Stimulated activated CD4-positive, alpha-beta T cell treated with anti-CD3 and anti-CD28 coated beads, Interleukin-1b, Interleukin-23, amount 100 ng/mL, for 24 hours (primary cell): Measurements from ENCODE around the gene ZDHHC11B.
"Not testable (repeated sequence)": the region's sequence is repeated elsewhere in the genome, so short reads cannot be mapped to it uniquely, and the experiment has no call there.

Experiments
- DNase-seq, 4 experiments: peaks; one replicate each; pipeline ENCODE4 v3.0.0-alpha.2; 2020; ENCODE audit warnings: low read depth in 4 of 4, low spot score in 1 of 4

ZDHHC11B gene

DNA sequence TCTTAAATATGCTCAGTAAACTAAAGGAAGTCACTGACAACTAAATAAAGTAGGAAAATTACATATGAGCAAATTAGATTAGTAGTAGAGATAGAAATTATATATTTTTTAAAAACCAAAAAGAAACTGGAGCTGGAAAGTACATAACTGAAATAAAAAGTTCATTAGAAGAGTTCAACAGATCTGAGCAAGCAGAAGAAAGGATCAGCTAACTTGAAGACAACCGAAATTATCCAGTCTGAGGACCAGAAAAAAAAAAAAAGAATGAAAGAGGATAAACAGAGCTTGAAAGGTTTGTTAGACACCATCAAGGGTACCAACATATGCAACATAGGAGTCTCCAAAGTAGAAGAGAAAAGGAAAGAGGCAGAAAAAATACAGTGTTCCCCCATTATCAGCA lies 65.2 kb downstream of the ZDHHC11B start:
- not testable (repeated sequence) for DNase-seq

DNA sequence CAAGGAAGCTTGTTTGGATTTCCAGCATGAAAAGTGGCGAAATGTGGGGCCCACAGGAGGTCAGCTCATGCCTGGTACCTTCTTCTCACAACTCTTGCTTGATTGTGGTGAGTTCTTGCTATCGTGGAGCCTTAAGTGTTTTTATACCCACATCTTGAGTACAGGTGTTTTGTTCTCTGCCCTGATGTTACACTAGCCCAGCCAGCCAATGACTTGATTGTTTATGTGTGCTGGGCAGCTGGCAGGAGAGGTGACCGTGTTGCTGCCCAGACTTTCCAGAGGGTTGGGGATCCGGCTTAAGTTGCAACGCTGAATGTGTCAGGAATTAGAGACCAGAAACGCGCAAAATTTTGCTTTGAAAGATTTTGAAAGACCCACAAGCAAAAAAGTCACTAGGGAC lies 67.4 kb downstream of the ZDHHC11B start:
- no peak for DNase-seq

DNA sequence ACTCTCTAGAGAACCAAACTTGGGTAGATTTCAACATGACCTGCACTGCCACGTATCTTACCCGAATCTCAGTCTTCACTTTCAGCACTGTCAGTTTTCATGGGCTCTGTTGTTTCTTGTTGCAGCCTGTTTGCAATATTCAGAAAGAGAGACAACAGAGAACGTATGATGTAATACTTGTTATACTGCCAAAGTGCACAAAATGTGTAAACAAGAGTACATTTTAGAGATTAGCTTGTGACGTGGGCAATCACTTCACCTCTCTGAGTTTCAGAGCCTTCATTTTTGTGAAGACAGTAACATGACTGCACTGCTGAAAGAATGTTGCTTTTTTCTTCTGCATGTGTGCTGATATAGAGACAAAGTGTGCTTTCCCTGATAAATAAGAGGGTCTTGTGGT lies 67.8 kb downstream of the ZDHHC11B start:
- not testable (repeated sequence) for DNase-seq

GRCh38 chr5:715636-716035 lies 68.9 kb downstream of the ZDHHC11B start:
- DNase-seq, result not testable (repeated sequence)

DNA sequence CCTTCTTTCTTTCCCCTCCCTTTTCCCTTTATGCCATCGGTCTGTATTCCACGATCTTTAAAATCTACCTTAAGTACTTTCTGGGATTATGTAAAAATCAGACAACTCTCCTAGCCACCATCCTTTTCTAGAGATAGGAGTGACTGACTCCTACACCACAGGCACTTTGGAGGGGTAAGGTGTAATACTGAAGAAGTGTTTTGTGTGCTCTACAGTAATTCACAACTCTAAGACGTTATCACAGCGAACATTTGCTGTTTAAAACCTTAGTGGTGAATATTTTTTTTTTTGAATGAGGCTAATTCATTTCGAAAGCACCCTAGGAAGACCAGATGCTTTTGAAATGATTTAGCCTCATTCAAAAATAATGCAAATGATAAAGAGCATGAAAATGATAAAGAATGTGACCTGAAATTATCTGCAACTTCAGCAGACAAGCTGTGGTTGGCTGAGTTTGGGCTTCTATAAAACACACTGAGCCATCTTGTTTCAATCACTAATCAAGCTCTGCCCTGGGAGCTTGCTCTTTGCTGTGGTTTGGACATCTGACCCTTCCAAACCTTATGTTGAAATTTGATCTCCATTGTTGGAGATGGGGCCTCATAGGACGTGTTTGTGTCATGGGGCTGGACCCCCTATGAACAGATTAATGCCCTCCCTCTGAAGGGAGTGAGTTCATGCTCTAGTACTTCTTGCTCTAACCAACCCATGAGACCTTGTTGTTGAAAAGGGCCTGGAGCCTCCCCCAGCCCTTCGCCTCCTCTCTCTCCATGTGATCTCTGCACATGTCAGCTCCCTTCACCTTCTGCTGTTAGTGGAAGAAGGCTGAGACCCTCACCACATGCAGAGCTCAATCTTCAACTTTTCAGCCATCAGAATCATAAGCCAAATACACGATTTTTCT lies 70.1 kb downstream of the ZDHHC11B start:
- not testable (repeated sequence) for DNase-seq

GRCh38 chr5:713686-714085 lies 70.8 kb downstream of the ZDHHC11B start:
- DNase-seq, result not testable (repeated sequence)

DNA sequence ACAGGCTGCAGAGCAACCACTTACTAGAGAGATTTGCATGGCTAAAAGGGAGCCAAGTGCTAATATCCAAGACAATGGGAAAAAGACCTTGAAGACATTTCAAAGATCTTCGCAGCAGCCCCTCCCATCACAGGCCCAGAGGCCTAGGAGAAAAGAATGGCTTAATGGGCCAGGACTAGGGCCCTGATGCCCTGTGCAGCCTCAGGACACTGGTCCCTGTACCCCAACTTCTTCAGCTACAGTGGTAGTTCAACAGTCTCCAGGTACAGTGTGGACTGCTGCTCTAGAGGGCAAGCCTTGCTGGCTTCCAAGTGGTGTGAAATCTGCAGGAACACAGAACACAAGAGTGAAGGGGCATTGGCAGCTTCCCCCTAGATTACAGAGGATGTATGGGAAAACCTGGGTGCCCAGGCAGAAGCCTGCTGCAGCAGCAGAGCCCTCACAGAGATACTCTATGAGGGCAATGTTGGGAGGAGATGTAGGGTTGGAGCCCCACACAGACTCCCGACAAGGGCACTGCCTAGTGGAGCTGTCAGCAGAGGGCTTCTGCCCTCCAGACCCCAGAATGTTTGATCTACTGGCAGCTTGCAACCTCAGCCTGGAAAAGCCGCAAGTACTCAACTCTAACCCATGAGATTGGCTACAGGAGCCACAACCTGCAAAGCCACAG lies 75.5 kb downstream of the ZDHHC11B start:
- not testable (repeated sequence) for DNase-seq

DNA sequence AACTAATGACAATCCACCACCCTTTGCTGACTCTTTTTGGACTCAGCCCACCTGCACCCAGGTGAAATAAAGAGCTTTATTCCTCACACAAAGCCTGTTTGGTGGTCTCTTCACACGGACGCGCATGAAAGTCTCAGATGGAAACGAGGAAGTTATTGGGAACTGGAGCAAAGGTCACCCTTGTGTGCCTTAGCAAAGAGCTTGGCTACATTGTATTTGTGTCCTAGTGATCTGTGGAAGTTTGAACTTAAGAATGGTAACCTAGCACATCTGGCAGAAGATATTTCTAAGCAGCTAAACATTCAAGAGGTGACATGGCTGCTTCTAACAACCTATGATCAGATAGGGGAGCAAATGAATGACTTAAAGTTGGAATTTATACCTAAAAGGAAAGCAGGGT lies 76.2 kb downstream of the ZDHHC11B start:
- not testable (repeated sequence) for DNase-seq

DNA sequence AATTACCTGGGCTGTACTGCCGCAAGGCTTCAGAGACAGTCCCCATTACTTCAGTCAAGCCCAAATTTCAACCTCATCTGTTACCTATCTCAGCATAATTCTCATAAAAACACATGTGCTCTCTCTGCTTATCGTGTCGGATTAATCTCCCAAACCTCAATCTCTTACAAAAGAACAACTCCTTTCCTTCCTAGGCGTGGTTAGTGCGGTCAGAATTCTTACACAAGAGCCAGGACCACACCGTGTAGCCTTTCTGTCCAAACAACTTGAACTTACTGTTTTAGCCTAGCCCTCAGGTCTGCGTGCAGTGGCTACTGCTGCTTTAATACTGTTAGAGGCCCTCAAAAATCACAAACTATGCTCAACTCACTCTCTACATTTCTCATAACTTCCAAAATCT lies 78.4 kb downstream of the ZDHHC11B start:
- not testable (repeated sequence) for DNase-seq

DNA sequence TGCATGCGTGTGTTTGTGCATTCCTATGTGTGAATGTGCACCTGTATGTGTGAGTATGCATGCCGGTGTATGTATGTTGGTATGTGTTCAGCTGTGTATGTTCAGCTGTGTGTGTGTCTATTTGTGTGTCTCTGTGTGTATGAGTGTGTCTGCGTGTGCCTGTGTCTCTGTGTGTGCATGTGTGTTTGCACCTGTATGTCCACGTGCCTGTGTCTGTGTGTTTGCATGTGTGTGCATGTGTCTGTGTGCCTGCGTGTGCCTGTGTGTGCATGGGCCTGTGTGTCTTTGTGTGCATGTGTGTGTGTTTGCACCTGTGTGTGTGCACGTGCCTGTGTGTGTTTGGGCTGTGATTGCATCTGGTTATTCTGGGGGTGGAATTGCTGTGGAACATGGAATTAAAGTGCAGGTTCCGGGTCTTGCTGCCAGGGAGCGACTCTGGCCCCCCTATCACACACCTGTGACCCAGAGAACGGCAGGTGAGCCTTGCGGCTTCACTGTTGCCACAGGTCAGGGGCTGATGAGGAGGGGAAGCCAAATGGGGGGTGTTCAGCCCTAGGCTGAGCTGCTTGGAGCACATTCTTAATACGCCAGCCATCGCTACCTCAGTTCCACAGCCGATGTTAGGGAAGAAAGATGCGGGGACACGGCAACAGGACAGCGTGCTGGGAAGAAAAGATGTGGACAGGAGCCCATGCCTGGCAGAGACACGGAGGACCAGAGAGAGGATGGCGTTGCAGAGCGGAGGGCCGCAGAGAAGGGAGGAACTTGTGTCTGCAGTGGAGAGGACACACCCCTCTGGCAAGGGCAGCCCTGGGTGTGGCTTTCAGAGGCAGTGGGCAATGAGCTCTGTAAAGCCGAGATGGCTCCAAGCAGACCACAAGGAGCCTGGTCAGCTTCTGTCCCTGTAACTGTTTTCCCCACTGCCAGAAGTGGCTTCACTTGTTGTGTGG lies 87.5 kb downstream of the ZDHHC11B start:
- not testable (repeated sequence) for DNase-seq

DNA sequence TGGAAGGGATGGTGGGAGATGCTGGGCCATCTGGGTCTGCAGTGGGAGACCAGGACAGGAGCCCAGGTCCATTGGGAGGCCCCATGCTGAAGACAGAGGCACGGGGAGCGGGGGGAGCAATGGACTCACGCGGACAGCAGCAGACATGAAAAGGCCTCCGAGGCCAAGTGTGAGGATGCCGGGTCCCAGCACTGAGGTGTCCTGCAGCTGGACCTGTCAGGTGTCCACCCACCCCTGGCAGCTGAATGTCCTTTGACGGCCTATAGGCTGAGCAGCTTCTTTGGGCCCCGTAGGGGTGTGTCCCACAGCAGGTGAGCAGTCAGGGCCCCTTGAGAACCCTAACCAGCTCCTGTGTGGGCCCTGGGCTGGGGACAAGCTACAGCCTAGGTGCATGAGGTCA lies 88.3 kb downstream of the ZDHHC11B start:
- DNase-seq, result not testable (repeated sequence)

DNA sequence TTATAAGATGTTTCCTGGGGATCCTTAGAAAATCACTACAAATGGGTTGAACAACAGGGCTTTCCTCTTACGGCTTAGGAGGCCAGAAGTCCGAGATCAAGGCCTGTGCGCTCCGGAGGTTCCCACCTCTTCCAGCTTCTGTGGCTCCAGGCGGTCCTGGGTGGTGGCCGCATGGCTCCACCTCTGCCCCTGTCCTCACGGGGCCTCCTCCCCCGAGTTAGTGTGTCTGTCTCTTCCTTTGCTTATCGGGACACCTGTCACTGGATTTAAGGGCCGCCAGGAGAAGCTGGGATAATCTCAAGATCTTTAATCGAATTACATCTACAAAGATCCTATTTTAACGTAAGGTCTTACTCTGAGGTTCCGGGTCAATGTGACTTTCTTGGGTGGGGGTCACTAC lies 89.1 kb downstream of the ZDHHC11B start:
- DNase-seq, result not testable (repeated sequence)

DNA sequence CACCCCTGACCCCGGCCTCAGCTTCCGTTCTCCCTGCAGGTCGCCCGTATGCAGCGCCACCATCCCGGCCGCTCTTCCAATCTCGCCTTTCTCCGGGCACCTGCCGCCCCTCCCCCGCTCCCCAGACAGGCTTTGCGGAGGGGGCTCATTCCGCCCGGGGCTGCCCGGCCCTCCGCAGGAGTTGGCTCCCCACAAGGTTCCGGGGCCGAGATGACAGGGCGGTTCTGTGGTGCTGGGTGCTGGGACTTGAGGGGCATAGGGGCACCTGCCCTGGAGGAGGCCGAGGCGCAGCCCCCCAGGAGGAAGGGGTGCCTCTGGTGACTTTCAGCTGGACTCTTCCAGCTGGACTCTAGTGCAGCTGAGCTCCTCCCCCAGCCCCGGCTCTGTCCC lies 90.5 kb downstream of the ZDHHC11B start:
- not testable (repeated sequence) for DNase-seq

DNA sequence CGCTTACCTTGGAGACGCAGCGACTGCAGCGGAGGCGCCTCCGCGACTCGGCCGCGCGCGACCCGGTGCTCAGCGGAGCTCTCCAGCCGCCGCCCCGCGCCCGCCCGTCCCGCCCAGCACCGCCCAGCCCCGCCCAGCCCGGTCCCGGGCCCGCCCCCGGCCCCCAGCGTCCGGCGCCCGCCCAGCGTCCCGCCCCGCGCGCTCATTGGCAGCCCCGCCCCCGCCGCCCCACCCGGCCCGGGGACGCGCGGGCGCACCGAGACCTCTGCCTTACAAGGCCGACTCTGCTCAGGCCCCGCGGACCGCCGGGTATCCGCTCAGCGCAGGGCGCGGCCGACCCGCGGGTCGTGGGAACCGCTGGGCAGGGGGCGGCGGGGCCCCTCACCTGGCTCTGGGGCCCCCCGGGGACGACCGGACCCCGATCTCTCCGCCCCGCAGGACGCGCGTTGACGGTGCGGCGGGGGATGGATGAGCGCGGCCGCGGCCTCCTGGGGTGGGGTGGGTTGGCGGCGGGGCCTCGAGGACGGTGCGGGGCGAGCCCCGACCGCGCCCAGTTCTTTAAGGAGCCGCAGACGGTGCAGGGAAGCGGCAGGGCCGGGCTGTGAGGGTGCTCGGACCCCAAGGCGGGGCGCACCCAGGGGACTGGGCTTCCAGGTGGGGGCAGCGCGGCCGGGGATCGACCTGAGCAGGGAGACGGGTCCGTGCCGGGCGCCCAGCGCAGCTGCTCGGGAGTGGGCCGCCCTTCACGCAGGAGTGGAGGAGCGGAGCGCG lies 91.1 kb downstream of the ZDHHC11B start, which contains the start of gene TPPP:
TPPP (minus strand) TSS at position 82 of the 771 bp plus-strand sequence. CDS start 15,292 bp downstream, outside the sequence.
- peak; percentile 65 to 79 (median 74) for DNase-seq

DNA sequence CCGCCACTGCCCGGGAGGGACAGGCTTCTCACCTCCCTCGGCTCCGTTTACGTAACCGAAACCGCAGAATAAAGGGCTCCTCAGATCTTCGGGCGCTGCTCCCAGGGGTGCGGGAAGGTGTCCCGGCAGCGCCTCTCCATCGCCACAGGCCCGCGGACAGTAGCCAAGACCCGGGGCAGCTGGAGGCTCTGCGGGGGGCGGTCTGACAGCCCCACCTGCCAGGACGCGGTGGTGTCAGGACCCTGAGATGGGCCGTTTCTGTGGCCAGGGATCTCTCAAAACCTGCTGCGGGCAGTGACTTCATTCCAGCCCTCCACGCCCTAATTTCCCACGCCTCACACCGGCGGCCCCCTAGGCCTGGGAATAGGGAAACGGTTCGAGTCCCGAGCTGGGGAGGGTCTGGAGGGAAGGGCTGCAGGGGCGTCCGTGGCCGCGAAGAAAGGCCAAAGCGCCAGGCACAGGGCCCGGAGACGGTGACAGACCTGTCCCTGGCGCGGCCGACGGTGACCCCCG lies 91.9 kb downstream of the ZDHHC11B start:
- DNase-seq, result not testable (repeated sequence)

- DNase-seq, result no peak
Measured at GRCh38 chr5:691817-692528, 92.6 kb downstream of the ZDHHC11B start.

DNA sequence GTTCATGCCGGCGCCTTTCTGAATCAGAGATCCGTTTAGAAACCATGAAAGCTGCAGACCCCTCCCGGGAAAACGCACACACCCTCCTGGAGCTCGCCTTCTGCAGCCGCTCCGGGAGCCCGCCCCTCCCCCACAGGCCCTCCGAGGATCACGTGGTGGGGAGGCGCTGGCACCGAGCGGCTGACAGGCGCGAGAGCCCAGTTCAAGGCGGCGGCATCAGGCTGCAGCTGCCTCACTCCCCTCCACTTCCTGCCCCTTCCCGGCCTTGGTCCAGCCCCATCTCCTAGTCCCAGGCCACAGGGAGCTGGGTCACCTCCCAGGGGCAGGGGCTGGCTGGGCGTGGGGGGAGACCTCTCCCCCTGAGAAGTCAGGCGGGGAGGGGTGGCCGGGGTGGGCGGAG lies 93.5 kb downstream of the ZDHHC11B start:
- not testable (repeated sequence) for DNase-seq

GRCh38 chr5:690293-690692 lies 94.2 kb downstream of the ZDHHC11B start:
- DNase-seq, result not testable (repeated sequence)

- not testable (repeated sequence) for DNase-seq
Measured at GRCh38 chr5:688348-689010, 96.0 kb downstream of the ZDHHC11B start.
